Thyroid gland (tissue), 4 donors: Measurements from ENCODE around the gene CLIC3. TPM values are rescaled to one million over a fixed set of nuclear protein-coding genes. Genes with fewer than 3 reads are reported as not detected.

Experiments used
- DNase-seq, 2 donors: peaks; one replicate each; pipeline ENCODE4 v3.0.0-alpha.2; 2019
- H3K27ac ChIP-seq, 3 donors: fragments of 200-600 bp; sonication (generic); 1 replicate in 2 of 3; 2 replicates in 1 of 3; pipeline ENCODE4 v1.5.1; 2016 to 2019; ENCODE audit warnings: mild to moderate bottlenecking in 1 of 3, moderate library complexity in 1 of 3
- H3K27me3 ChIP-seq: fragments of 200-600 bp; sonication (generic); one replicate; pipeline ENCODE4 v1.5.1; 2019
- H3K36me3 ChIP-seq, 2 donors: fragments of 200-600 bp; sonication (generic); one replicate each; pipeline ENCODE4 v1.5.1; 2016 to 2019
- H3K4me1 ChIP-seq, 2 donors: fragments of 200-600 bp; sonication (generic); one replicate each; pipeline ENCODE4 v1.5.1; 2017 to 2019
- H3K4me3 ChIP-seq, 3 donors: fragments of 200-600 bp; sonication (generic); replicated peaks in 1 of 3; 1 replicate in 2 of 3; 2 replicates in 1 of 3; pipeline ENCODE4 v1.5.1; 2016; ENCODE audit warnings: mild to moderate bottlenecking in 1 of 3
- H3K9me3 ChIP-seq: fragments of 200-600 bp; sonication (generic); one replicate; pipeline ENCODE4 v1.5.1; 2017
- CTCF ChIP-seq, 6 experiments: fragments of 200-600 bp in 3 of 6; fragments of 450-650 bp in 3 of 6; sonication (generic) in 3 of 6; IDR thresholded peaks; one replicate each; pipeline ENCODE4 v1.5.1; 2016 to 2019; ENCODE audit warnings: antibody characterized with exemption in 6 of 6, mild to moderate bottlenecking in 2 of 6, inconsistent platforms in 1 of 6, moderate library complexity in 1 of 6
- POLR2A ChIP-seq, 2 donors: fragments of 450-650 bp; IDR thresholded peaks; one replicate each; pipeline ENCODE4 v1.6.1; 2017; ENCODE audit warnings: antibody characterized with exemption in 2 of 2, mild to moderate bottlenecking in 2 of 2, moderate library complexity in 1 of 2
- WGBS, 2 donors: methylation state at CpG; one replicate each; pipeline ENCODE4 v1.1.5; 2017; 5-methylcytosine and 5-hydroxymethylcytosine counted together
- intact Hi-C: fragments of 100-400 bp; cut with DNase I; formaldehyde crosslinking; loops from one replicate; pipeline ENCODE4 v1.15.1; 2023
- total RNA-seq, 4 donors: library from RNA; depleted of rRNA; stranded (reverse); fragments of >200 nt; gene quantifications; one replicate each; pipeline ENCODE4 v1.2.3, GENCODE V29; 2016

The CLIC3 gene
- total RNA-seq, 4 donors from 2014 or later = 97.7 to 301 (median 268) TPM

- WGBS, 2 donors = 95 to 97% methylated on average over 9 of the region's 9 CpGs
- H3K4me3 ChIP-seq = no peak overlapping the region
- H3K27me3 ChIP-seq = no peaks in the 10 kb centered on the region
- H3K36me3 ChIP-seq = no peaks in the 10 kb centered on the region
- H3K9me3 ChIP-seq = no peaks in the 10 kb centered on the region
- no peak for DNase-seq
- intact Hi-C loops = no loop called here
- no peak overlapping the region for H3K27ac ChIP-seq
- TF ChIP-seq CTCF (IDR thresholded peaks at IDR 0.05) = no peak
- TF ChIP-seq POLR2A (IDR thresholded peaks at IDR 0.05) = no peak
- H3K4me1 ChIP-seq = peaks cover 4 to 31% of the 10 kb centered on the region in 2 donors
Observed at GRCh38 chr9:136962163-136962562, 34.2 kb downstream of the CLIC3 start.

GRCh38 chr9:136961279-136962065 is 34.9 kb downstream of the CLIC3 start:
- WGBS, 2 donors = 76 to 82% methylated on average over 4 to 16 of the region's 23 CpGs
- Histone ChIP-seq H3K4me1 (peaks cover 4 to 30% of the 10 kb centered on the region in 2 donors), H3K4me3 (no peak overlapping the region), H3K27ac (no peak overlapping the region), H3K36me3 (no peaks in the 10 kb centered on the region), H3K9me3 (no peaks in the 10 kb centered on the region), H3K27me3 (no peaks in the 10 kb centered on the region)
- intact Hi-C loops = no loop called here
- no peak for TF ChIP-seq CTCF (IDR thresholded peaks at IDR 0.05)
- TF ChIP-seq POLR2A (IDR thresholded peaks at IDR 0.05) = no peak
- no peak for DNase-seq

GRCh38 chr9:136960938-136961275 is 35.5 kb downstream of the CLIC3 start:
- no peak for DNase-seq
- H3K4me3 ChIP-seq = no peak overlapping the region

GRCh38 chr9:136960212-136960937 is 36.0 kb downstream of the CLIC3 start:
- intact Hi-C loops = no loop called here
- Histone ChIP-seq H3K4me3 (no peak overlapping the region), H3K4me1 (peaks cover 4 to 23% of the 10 kb centered on the region in 2 donors), H3K36me3 (no peaks in the 10 kb centered on the region), H3K27me3 (no peaks in the 10 kb centered on the region), H3K9me3 (no peaks in the 10 kb centered on the region), H3K27ac (no peak overlapping the region)
- TF ChIP-seq CTCF (IDR thresholded peaks at IDR 0.05) (no peak), POLR2A (IDR thresholded peaks at IDR 0.05) (no peak)
- 69 to 75% methylated on average over 14 to 16 of the region's 19 CpGs for WGBS, 2 donors
- DNase-seq = peak; percentile 47 to 57

More at GRCh38 chr9:136960938-136961275, 35.5 kb downstream of the CLIC3 start:
- no peak for TF ChIP-seq CTCF (IDR thresholded peaks at IDR 0.05)
- no peak for TF ChIP-seq POLR2A (IDR thresholded peaks at IDR 0.05)
- no peaks in the 10 kb centered on the region for H3K36me3 ChIP-seq
- no peaks in the 10 kb centered on the region for H3K27me3 ChIP-seq
- no peak overlapping the region for H3K27ac ChIP-seq
- peaks cover 4 to 25% of the 10 kb centered on the region in 2 donors for H3K4me1 ChIP-seq
- 77 to 84% methylated on average over 9 to 12 of the region's 15 CpGs for WGBS, 2 donors
- intact Hi-C loops = no loop called here
- H3K9me3 ChIP-seq = no peaks in the 10 kb centered on the region
